ENCODE results near the gene OR11H12.
"Not testable (repeated sequence)": the region's sequence is repeated elsewhere in the genome, so short reads cannot be mapped to it uniquely, and the experiment has no call there.

GRCh38 chr14:18636066-18636465 lies 35.1 kb downstream of the OR11H12 start:
- TF ChIP-seq CTCF, POLR2AphosphoS5, POLR2A, EP300 (IDR thresholded peaks at IDR 0.05): not testable (repeated sequence)

Data from sigmoid colon (tissue), 4 donors.